Upper lobe of left lung (tissue), 6 donors: ENCODE data around the gene POU2F2. TPM values are rescaled to one million over a fixed set of nuclear protein-coding genes. Genes with fewer than 3 reads are reported as not detected.

ENCODE experiments used
- ATAC-seq, 2 donors: fragments of 200-7000 bp; cut with Tn5 transposase; one replicate each; pipeline ENCODE4 v1.9.1; 2022; ENCODE audit warnings: mild to moderate bottlenecking in 2 of 2, moderate library complexity in 2 of 2; ENCODE audit not compliant: low FRiP score in 2 of 2
- DNase-seq, 2 donors: peaks; one replicate each; pipeline ENCODE4 v3.0.0-alpha.2; 2019 to 2020
- H3K27ac ChIP-seq, 4 donors: fragments of 200-600 bp; sonication (generic); one replicate each; pipeline ENCODE4 v1.5.1; 2016 to 2019
- H3K27me3 ChIP-seq, 4 donors: fragments of 200-600 bp; sonication (generic); one replicate each; pipeline ENCODE4 v1.5.1; 2017 to 2019
- H3K36me3 ChIP-seq, 4 donors: fragments of 200-600 bp; sonication (generic); one replicate each; pipeline ENCODE4 v1.5.1; 2016 to 2019
- H3K4me1 ChIP-seq, 4 donors: fragments of 200-600 bp; sonication (generic); one replicate each; pipeline ENCODE4 v1.5.1; 2018 to 2019
- H3K4me3 ChIP-seq, 4 donors: fragments of 200-600 bp; sonication (generic); one replicate each; pipeline ENCODE4 v1.5.1; 2017 to 2019; ENCODE audit warnings: mild to moderate bottlenecking in 2 of 4, moderate library complexity in 1 of 4
- H3K9me3 ChIP-seq, 4 donors: fragments of 200-600 bp; sonication (generic); one replicate each; pipeline ENCODE4 v1.5.1; 2018 to 2019
- CTCF ChIP-seq, 6 experiments: fragments of 450-650 bp in 4 of 6; fragments of 200-600 bp in 2 of 6; sonication (generic) in 2 of 6; IDR thresholded peaks; one replicate each; pipeline ENCODE4 v1.5.1; 2016 to 2019; ENCODE audit warnings: antibody characterized with exemption in 6 of 6
- EP300 ChIP-seq, 4 donors: sonication (generic); formaldehyde crosslinking; IDR thresholded peaks; one replicate each; pipeline ENCODE4 v1.5.1; 2017; ENCODE audit warnings: antibody characterized with exemption in 4 of 4, control low read depth in 2 of 4
- POLR2A ChIP-seq, 4 donors: fragments of 450-650 bp; IDR thresholded peaks; one replicate each; pipeline ENCODE4 v1.5.1; 2016 to 2017; ENCODE audit warnings: antibody characterized with exemption in 4 of 4, mild to moderate bottlenecking in 2 of 4
- POLR2AphosphoS5 ChIP-seq, 2 donors: sonication (generic); formaldehyde crosslinking; IDR thresholded peaks; one replicate each; pipeline ENCODE4 v1.5.1; 2017; ENCODE audit warnings: antibody characterized with exemption in 2 of 2
- WGBS, 2 donors: methylation state at CpG; one replicate each; pipeline ENCODE4 v1.1.5; 2017 to 2018; 5-methylcytosine and 5-hydroxymethylcytosine counted together
- total RNA-seq, 6 donors: library from RNA; depleted of rRNA in 4 of 6; stranded (reverse); fragments of >200 nt in 4 of 6; gene quantifications; one replicate each; pipeline versions ENCODE4 v1.1.0 to v1.2.1, GENCODE V29; 2016 to 2021
- donor health status: DM: no; HTN: no; CAD: no; lungs with moderate emphysema.
- donor health status: DM: no; HTN: yes; CAD: no; lungs with severe emphysema.

Gene POU2F2
- total RNA-seq, 6 donors from 2014 or later, result 1.3 to 12.0 (median 5.0) TPM

- Histone ChIP-seq H3K4me3 (no peak overlapping the region), H3K36me3 (peaks cover 10 to 53% (median 34%) of the 10 kb centered on the region in 4 donors), H3K9me3 (no peaks in the 10 kb centered on the region), H3K4me1 (peaks cover 8 to 23% (median 14%) of the 10 kb centered on the region in 4 donors), H3K27ac (no peak overlapping the region), H3K27me3 (no peaks in the 10 kb centered on the region)
- WGBS, 2 donors, result 94% methylated on average over 7 to 28 of the region's 28 CpGs
- ATAC-seq (no peak), DNase-seq (peak in 1 of 2 donors; percentile 67)
- TF ChIP-seq EP300 (IDR thresholded peaks at IDR 0.05), result no peak
- TF ChIP-seq CTCF (IDR thresholded peaks at IDR 0.05), result no peak
- TF ChIP-seq POLR2A (IDR thresholded peaks at IDR 0.05), result no peak
- TF ChIP-seq POLR2AphosphoS5 (IDR thresholded peaks at IDR 0.05), result no peak
These were observed 51.4 kb downstream of the POU2F2 start for GRCh38 chr19:42080764-42081375.

- peak in 1 of 2 donors; percentile 81 for DNase-seq
- peaks cover 8 to 26% (median 15%) of the 10 kb centered on the region in 4 donors for H3K4me1 ChIP-seq
- H3K27me3 ChIP-seq, result no peaks in the 10 kb centered on the region
- no peak for TF ChIP-seq EP300 (IDR thresholded peaks at IDR 0.05)
- no peak for TF ChIP-seq CTCF (IDR thresholded peaks at IDR 0.05)
- TF ChIP-seq POLR2AphosphoS5 (IDR thresholded peaks at IDR 0.05), result no peak
- H3K4me3 ChIP-seq, result no peak overlapping the region
- 94 to 96% methylated on average over 19 to 29 of the region's 44 CpGs for WGBS, 2 donors
- no peak for ATAC-seq
- H3K9me3 ChIP-seq, result no peaks in the 10 kb centered on the region
- H3K36me3 ChIP-seq, result peaks cover 10 to 53% (median 34%) of the 10 kb centered on the region in 4 donors
- H3K27ac ChIP-seq, result no peak overlapping the region
These were observed 52.1 kb downstream of the POU2F2 start for GRCh38 chr19:42079886-42080763.

GRCh38 chr19:42079276-42079669 is 53.0 kb downstream of the POU2F2 start:
- no peak for ATAC-seq
- TF ChIP-seq POLR2A (IDR thresholded peaks at IDR 0.05) (no peak), POLR2AphosphoS5 (IDR thresholded peaks at IDR 0.05) (no peak), CTCF (IDR thresholded peaks at IDR 0.05) (no peak), EP300 (IDR thresholded peaks at IDR 0.05) (no peak)
- WGBS, 2 donors, result 84 to 91% methylated on average over 4 to 16 of the region's 16 CpGs
- Histone ChIP-seq H3K27ac (no peak overlapping the region), H3K27me3 (no peaks in the 10 kb centered on the region), H3K4me1 (peaks cover 8 to 31% (median 21%) of the 10 kb centered on the region in 4 donors), H3K36me3 (peaks cover 10 to 53% (median 34%) of the 10 kb centered on the region in 4 donors), H3K9me3 (no peaks in the 10 kb centered on the region), H3K4me3 (no peak overlapping the region)
- peak in 1 of 2 donors; percentile 80 for DNase-seq

- DNase-seq (peak in 1 of 2 donors; percentile 71), ATAC-seq (no peak)
- Histone ChIP-seq H3K9me3 (no peaks in the 10 kb centered on the region), H3K27ac (no peak overlapping the region), H3K4me3 (no peak overlapping the region), H3K36me3 (peaks cover 10 to 50% (median 34%) of the 10 kb centered on the region in 4 donors), H3K27me3 (no peaks in the 10 kb centered on the region), H3K4me1 (peaks cover 8 to 31% (median 21%) of the 10 kb centered on the region in 4 donors)
- WGBS, 2 donors, result 76 to 84% methylated on average over 3 to 13 of the region's 15 CpGs
- TF ChIP-seq POLR2AphosphoS5 (IDR thresholded peaks at IDR 0.05), result no peak
- no peak for TF ChIP-seq CTCF (IDR thresholded peaks at IDR 0.05)
- TF ChIP-seq POLR2A (IDR thresholded peaks at IDR 0.05), result no peak
- TF ChIP-seq EP300 (IDR thresholded peaks at IDR 0.05), result no peak
These were observed 53.5 kb downstream of the POU2F2 start for GRCh38 chr19:42078538-42079275.
